Neural crest cell (in vitro differentiated cells): ENCODE data around the gene TMEM40. TPM values are rescaled to one million over a fixed set of nuclear protein-coding genes. Genes with fewer than 3 reads are reported as not detected.

Experiments used
- DNase-seq: peaks from one replicate; pipeline ENCODE4 v3.0.0; 2021; ENCODE audit warnings: low read depth, mixed read lengths, low spot score
- H3K27ac Mint-ChIP-seq: one replicate; pipeline ENCODE4 v1.8.0; 2021; ENCODE audit warnings: mild to moderate bottlenecking, mixed read lengths; ENCODE audit not compliant: unreplicated experiment
- H3K27me3 Mint-ChIP-seq: 2 replicates; pipeline ENCODE4 v1.8.0; 2021; ENCODE audit warnings: low read depth, mild to moderate bottlenecking, mixed read lengths
- H3K36me3 Mint-ChIP-seq: 2 replicates; pipeline ENCODE4 v1.8.0; 2021; ENCODE audit warnings: low read depth, mild to moderate bottlenecking, mixed read lengths
- H3K4me1 Mint-ChIP-seq: 2 replicates; pipeline ENCODE4 v1.8.0; 2021; ENCODE audit warnings: mixed read lengths
- H3K4me3 Mint-ChIP-seq: one replicate; pipeline ENCODE4 v1.8.0; 2021; ENCODE audit warnings: mild to moderate bottlenecking, mixed read lengths
- H3K9me3 Mint-ChIP-seq: 2 replicates; pipeline ENCODE4 v1.8.0; 2021; ENCODE audit warnings: mixed read lengths
- CTCF ChIP-seq: fragments of 200-600 bp; sonication (generic); conservative IDR thresholded peaks from 2 replicates; pipeline ENCODE4 v1.5.0; 2021; ENCODE audit warnings: antibody characterized with exemption, mild to moderate bottlenecking
- total RNA-seq: library from RNA; stranded (reverse); gene quantifications from 2 replicates; pipeline ENCODE4 v1.2.1, GENCODE V29; 2021

The TMEM40 gene
- total RNA-seq, 1 donor from 2014 or later = not detected

GRCh38 chr3:12687948-12688347, 71.1 kb downstream of the TMEM40 start:
- H3K4me1 Mint-ChIP-seq = no peaks in the 10 kb centered on the region
- no peak overlapping the region for H3K27ac Mint-ChIP-seq
- no peak for TF ChIP-seq CTCF
- H3K36me3 Mint-ChIP-seq = no peaks in the 10 kb centered on the region
- no peaks in the 10 kb centered on the region for H3K27me3 Mint-ChIP-seq
- DNase-seq = no peak
- no peak overlapping the region for H3K4me3 Mint-ChIP-seq
- no peaks in the 10 kb centered on the region for H3K9me3 Mint-ChIP-seq

GRCh38 chr3:12686096-12686495, 73.0 kb downstream of the TMEM40 start:
- Mint-ChIP-seq H3K27me3 (no peaks in the 10 kb centered on the region), H3K9me3 (no peaks in the 10 kb centered on the region), H3K36me3 (no peaks in the 10 kb centered on the region), H3K4me1 (peaks cover 4% of the 10 kb centered on the region), H3K27ac (no peak overlapping the region), H3K4me3 (no peak overlapping the region)
- TF ChIP-seq CTCF = no peak
- DNase-seq = no peak

Other genes starting within 250 kb of the TMEM40 start
- not detected in 2 replicates for gene MKRN2OS, start 213.8 kb downstream of the TMEM40 start, total RNA-seq
- gene MKRN2, start 202.2 kb downstream of the TMEM40 start, total RNA-seq = 25.8 and 27.2 TPM in 2 replicates
- gene RAF1, start 95.1 kb downstream of the TMEM40 start, total RNA-seq = 123 and 124 TPM in 2 replicates
- 14.8 and 15.5 TPM in 2 replicates for gene CAND2, start 37.4 kb upstream of the TMEM40 start, total RNA-seq
- 1,918 and 2,125 TPM in 2 replicates for gene RPL32, start 82.3 kb upstream of the TMEM40 start, total RNA-seq